ENCODE results near the gene TRPV6.

The TRPV6 gene

DNA sequence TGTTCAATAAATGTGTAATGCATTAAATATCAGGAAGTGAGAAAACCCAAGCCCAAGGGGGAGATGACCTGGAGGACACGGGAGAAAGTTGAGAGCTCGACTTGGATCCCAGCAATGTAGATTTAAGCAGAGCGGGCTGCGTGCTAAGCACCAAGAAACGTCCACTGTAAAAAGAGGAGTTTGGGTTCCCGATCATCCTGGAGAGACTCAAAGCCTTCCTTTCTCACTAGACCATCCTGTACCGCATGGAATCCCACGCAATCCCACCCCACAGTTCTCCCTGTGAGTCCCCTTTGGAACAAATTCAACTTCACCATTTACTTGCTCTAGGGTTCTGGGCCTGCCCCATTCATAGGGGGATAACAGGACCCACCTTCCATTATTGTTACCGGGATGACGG is 2.4 kb downstream of the TRPV6 start:
- no peak for DNase-seq

DNA sequence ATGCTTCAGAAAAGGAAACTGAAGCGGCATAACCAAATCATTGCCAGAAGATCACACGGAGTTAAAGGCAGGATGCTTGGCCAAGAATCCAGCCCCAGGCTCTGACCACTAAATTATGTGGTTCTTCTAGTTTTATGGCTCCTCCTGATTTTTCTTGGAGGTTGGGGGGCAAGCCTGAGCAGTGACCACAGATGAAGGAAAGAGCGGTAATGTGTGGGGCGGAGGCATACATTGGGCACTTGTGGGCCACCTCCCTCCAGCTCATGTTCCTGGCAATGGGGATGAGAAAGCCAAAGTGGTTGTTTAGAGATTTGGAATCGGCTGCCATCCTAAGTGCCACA is 3.2 kb downstream of the TRPV6 start:
- DNase-seq, result no peak

DNA sequence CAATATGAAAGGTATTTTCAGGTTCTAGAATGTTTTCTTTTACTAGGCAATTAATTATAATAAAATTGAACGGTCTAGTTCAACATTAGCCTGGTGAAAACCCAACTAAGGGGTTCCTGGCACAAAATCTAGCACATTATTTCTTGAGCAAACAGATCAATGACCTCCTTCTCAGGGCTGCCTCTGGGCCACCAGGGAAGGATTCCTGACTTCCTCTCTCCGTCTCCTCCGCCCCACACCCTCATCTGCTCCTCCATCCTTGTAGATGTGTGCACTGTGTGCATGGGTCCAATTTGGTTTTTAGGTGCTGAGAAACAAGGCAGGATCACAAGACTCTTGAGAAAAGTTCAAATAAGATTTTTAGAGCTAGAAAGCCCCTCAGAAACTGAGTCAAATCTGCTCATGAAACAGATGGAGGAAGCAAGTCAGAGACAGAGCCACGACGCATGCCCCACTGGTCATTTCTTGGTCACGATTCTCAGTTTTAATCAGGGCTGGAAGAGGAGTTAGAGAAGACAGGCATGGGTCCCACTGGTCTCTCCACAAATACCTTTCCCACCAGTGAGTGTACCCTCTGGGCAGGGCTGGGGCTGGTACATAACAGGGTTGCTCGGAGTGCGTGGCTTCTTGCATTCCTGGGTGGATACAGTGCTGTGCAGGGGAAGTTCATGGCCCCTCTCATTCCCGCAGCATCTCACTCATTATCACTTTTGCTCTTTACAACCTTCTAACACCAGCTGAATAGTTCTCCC is 3.8 kb downstream of the TRPV6 start:
- no peak for DNase-seq

DNA sequence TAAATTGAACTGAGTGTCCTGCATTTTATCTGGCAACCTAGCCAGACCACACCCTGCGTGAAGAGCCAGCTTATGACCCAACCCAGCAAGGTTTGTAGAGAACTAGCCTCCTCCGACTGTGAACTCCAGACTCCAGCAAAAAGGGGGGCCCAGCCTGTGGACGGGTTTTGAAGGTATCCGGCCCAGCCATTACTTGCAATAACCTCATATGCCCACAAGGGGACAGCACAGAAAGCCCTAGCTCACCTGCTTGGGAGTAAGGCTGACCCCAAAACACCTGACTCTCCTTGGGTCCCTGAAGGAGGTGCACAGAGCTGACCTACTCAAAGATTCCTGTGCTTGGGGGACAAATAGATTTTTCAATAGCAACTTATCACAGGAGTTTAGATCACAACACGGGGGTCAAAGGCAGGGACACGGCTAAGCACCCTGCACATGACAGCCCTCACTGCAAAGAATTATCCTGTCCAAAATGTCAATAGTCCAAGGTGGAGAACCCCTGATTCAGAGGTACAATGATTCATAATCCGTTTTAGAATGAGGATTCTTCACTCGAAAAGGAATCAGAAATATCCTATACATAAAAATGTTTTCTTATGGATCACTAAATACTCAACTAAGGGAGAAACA is 4.6 kb downstream of the TRPV6 start:
- peak; percentile 2 for DNase-seq

DNA sequence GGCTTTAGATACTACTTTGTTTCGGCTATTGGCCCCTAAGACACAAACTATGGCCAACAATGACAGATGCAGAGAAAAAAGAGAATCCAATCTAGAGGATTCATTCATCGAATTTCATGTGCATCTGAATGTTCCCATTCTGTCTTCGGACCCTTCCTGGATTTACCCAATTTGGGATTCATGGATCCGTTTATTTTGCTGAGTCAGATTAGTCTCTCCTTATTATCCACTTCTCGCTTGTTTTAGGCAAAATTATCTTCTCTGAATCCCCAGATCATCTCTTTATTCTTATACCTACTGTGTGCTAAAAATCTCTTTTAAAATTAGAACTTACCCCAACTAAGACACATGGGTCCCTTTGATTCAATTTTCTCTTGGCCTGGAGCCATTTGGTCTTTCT is 6.5 kb downstream of the TRPV6 start:
- DNase-seq, result no peak

DNA sequence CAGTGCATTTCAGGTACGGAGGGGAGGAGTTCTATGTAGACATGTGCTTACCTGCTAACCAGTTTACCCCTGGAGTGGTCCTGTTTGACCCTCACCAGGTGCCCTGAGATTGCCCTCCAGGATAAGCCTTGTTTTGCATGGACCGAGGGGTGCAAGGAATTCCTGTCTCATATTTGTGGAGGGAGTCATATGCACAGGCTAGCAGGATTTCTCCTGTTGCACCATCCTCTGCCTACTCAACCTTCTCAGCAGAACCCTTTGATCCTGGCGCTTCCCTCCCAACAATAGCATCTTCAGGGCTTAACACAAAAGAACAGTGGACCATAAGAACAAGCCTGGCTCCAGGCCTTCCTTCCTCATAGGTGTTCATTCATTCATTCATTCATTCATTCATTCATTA is 7.2 kb downstream of the TRPV6 start:
- DNase-seq, result no peak

DNA sequence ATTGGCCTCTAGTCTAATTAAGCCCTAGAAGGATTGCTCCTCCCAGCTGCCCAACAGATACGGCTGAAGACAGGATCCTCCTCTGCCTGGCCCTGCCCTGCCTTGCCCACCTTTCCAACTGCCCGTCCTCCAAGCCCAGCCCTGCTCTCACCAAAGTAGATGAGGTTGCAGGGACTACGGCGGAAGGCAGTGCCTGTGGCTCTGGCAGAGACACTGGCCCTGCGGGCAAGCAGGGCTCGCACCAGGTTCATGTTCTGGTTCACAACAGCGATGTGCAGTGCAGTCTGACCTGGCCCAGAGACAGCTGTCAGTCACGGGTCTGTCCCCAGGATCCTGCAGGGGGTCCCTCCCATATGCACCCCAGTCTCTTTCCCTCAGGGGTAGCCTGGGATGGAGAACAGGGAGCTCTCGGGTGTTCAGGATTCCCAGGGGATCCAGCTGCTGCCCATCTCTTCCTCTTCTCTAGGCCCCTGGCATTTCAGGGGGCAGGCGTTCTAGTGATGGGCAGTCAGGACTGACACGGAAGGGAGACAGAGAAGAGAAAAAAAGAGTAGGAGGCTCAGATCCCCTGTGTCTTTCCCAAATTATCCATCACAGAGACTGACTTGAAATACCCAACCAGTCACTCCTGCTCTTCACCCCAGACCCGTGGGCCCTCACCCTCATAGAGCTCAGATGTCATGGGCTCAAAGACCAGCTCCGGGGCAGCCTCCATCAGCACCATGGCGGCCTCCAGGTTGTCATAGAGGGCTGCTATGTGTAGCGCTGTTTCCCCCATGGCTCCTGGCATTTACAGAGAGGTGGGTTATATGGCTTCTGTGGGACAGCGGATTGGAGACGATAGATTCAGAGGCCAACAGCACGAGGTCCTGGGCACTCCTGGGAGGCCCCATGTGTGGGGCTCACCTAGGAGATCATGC is 8.3 kb downstream of the TRPV6 start:
- no peak for DNase-seq

DNA sequence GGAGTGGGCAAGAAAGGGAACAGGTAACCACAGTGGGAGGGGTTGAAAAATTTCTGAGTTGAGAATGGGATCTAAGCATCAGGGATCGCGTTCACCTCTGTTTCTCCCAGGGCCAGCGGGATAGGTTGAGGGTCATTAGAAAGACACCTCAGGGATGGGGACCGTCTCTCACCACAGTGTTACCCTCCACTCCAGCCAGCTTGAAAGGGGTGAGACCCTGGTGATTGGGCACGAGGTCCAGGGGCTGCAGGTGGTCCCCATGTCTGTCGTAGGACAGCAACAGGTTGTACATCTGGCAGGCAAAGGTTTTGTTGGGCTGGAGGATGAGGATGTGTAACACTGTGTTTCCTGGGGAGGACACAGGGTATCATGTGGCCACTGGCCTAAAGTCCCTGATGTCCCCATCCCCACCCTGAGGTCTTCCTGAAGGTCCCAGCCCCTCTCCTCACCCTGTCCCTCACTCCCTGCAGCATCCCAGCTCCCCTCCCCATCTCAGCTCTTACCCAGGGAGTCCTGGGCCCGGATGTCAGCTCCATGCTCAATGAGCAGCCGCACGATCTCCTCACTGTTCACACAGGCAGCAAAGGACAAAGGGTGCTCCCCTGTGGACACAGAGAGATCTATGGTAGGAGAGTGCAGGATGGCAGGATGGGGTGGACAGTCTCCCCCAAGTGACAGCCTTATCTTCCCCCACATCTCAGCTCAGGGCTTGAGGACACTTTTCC is 9.1 kb downstream of the TRPV6 start:
- DNase-seq, result no peak

DNA sequence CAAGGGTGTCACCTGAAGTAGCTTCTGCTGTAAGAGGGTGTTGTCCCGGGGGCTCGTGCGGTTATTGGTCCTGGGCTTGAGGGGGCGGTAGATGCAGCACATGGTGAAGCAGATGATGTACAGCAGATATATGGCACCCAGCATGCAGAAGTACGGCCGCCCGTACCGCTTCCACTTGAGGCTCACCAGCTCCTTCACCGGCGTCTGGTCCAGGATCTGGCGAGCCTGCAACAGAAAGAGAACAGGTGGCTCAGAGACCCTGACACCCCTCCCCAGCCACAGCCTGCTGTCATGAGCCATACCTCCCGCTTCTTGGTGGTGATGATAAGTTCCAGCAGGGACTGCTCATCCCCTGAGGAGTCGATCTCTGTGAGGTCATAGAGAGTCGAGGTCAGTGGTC is 10.1 kb downstream of the TRPV6 start:
- DNase-seq, result no peak

DNA sequence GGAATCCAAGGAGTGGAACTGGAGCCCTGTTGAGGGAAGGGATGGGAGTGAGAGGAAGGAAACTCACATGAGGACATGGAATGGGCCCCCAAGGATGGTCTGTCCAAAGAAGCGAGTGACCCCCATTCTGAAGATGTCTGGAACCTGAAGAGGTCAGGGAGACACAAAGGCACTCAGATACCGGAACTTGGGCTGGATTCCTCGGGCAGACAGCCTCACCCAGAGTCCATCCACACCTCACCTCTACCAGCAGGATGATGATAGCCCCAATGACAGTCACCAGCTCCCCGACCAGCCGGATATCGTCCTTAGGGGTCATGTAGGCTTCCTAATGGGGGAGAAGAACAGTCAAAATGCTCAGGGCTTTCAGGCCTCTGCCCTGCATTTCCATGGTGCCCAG is 10.7 kb downstream of the TRPV6 start:
- no peak for DNase-seq

DNA sequence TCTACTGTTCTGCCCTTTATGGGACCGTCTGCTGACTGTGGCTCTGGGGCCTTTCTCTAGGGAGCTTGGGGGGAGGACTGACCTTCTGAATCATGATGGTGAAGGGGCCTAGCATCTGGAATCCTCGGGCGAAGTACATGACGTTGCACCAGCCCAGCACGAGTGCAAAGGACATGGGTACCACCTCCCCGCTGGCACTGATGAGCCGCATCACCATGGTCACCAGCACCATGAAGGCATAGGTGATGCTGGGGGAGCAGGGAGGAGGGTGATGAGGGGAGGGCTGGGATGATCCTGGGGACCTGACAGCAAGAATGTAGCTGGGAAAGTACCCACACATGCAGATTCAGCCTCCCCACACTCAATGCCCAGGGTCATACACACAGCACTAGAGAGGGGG is 11.1 kb downstream of the TRPV6 start:
- no peak for DNase-seq

DNA sequence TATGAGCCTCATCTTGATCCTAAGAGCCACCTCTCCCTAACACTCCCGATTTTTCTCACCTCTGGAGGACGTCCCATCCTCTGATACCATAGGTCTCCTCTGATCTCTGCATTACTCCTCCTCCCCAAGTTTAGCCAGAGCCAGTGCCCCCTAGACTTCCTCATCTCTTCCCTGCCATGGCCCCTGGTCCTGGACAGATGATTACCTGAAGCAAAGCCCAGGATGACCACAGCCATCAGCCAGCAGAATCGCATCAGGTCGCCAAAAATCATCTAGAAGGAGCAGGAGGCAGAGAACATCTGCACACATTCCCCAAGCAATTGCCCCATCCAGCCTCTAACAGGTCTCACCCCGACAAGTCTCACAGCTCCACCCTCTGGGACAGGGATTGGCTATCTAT is 11.7 kb downstream of the TRPV6 start:
- no peak for DNase-seq

DNA sequence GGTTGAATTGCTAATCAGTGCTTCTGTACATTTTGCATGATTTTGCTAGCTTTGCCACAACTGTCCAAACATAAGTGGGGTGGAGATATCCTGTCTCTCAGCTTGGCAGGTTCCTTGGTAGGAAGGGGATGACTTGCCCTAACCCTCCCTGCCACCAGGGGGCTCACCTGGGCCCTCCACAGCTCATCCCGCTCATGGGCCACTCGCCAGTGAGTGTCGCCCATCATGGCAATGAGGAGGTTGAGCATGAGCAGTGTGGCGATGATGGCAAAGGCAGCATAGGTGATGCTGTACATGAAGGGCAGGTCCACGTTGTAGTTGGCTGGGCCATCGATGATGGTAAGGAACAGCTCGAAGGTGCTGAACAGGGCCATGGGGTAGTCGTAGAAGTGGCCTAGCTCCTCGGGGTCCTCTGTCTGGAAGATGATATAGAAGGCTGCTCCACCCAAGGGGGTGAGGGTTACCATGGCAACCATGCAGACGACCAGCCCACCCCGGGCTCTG is 12.2 kb downstream of the TRPV6 start:
- no peak for DNase-seq

DNA sequence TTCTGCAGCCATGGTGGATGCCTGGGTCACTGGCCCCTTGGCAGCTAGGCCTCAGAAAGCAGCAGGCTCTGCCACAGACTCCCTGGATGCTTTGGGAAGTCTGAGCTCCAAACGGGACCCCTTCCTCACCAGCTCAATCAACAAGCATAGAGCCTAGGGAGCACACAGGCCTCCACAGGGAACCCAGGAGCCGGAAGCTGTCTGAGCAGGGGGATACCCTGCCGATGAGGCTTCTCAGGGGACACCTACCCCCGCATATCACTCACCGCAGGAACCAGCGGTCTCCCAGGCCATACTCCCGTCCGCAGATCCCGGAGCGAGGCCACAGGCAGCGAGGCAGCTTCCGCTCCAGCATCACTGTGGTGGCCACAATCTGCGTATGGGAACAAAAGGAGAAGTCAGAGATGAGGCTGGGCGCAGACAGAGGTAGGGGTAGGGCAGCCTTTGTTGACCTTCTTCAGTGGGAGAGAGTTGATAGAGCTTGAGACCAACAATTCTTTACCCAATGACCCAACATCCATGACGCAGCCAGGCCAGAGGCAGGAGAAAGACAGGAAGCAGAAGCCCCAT is 13.4 kb downstream of the TRPV6 start:
- no peak for DNase-seq

DNA sequence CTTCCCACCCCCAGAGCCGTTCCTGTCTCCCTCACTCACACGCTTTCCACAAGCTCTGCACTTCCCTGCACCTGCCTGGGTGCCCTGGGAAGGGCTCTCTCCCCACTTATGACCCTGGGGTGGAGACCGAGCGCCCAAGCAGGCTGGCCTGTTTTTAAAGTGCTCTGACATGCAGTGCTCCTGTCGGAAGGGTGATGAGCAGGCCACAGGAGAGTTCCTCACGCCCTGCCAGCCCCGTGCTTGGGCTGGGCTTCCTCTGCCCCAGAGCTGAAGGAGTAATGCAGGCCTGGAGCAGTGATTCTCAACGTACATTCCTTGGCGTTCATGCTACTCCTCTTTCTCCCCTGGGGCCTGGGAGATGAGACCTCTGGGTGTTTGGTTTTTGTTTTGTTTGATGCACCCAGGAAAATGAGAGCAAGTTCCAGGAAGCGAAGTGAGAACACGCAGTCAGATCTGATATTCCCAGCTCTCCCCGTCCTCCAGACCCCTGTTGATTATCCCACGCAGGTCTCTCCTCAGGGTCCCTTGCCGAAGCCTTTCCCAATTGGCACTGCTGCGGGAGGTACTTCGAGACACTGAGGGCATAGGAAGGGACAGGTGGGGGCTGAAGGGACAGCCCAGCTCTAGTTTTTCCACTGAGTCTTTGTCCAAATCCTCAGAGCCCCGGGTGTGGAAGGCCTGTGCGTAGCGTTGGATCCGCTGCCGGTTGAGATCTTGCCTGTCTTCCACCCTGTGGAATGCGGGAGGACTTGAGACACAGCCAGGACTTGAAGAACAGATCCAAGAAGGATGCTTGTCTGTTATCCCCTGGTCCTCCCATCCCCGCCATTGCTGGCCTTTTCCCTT is 14.1 kb downstream of the TRPV6 start:
- no peak for DNase-seq

DNA sequence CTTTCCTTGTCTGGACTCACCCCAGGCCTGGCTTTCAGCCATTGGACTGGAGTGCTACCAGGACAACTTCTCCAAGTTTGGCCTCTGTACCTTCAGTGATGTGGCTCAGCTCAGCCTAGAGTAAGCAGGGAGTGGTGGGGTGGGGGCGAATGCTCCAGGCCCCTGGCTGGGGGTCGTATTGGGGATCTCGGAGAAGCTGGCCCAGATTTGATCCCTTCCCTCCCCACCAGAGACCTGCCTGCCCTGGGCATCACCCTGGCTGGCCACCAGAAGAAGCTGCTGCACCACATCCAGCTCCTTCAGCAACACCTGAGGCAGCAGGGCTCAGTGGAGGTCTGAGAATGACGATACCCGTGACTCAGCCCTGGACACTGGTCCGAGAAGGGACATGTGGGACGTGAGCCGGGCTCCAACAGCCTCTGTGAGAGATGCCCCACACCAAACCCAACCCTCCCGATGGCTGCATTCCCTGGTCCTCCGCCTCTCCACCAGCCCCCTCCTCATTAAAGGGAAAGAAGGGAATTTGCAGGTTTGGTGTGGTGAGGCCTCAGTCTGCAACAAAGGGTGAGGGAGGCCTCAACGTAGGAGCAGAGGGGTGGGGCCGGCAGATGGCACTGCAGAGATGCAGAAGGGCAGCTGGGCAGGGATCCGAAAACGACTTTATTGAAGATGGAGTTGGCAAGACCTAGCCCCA is 14.8 kb downstream of the TRPV6 start:
- no peak for DNase-seq

DNA sequence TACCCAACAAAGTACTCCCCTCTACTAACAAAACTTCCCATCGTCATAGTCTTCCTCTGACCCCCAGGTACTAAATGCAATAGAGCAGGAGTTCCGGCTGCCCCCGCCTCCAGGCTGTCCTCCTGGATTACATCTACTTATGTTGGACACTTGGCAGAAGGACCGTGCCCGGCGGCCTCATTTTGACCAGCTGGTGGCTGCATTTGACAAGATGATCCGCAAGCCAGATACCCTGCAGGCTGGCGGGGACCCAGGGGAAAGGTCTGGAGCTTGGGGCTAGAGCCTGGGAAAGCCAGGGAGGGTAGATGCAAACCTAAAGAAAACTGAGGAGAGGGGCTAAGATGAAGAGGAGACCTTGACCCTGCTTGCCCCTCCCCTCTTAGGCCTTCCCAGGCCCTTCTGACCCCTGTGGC is 15.4 kb downstream of the TRPV6 start:
- no peak for DNase-seq

DNA sequence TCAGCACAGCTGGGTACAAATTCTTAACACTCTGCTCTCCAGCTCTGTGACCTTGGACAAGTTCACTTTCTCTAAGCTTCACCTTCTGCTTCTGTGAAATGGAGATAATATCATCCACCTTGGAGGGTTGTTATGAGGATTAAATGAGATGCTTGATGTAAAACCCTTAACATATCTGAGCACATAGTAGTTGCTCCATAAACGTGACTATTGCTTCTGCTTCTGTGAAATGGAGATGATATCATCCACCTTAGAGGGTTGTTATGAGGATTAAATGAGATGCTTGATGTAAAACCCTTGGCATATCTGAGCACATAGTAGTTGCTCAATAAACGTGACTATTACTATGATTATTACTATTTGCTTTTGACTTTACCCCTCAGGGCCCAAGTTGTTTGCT is 16.1 kb downstream of the TRPV6 start:
- no peak for DNase-seq

DNA sequence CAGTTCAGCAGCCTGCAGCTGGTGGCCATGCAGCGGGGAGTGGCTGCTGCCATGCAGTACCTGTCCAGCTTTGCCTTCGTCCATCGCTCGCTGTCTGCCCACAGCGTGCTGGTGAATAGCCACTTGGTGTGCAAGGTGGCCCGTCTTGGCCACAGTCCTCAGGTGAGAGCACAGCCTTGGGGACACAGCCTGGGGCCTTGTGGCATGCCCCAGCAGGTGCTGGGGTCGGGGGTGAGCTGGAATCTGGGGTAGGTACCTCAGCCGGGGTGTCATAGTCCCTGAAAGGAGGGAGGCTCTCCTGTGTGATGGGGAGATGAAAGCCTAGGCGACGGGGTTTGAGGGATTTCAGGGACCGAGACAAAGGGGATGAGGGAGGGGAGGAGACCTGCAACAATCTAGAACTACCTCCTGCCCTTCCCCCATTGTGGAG is 16.5 kb downstream of the TRPV6 start:
- no peak for DNase-seq

DNA sequence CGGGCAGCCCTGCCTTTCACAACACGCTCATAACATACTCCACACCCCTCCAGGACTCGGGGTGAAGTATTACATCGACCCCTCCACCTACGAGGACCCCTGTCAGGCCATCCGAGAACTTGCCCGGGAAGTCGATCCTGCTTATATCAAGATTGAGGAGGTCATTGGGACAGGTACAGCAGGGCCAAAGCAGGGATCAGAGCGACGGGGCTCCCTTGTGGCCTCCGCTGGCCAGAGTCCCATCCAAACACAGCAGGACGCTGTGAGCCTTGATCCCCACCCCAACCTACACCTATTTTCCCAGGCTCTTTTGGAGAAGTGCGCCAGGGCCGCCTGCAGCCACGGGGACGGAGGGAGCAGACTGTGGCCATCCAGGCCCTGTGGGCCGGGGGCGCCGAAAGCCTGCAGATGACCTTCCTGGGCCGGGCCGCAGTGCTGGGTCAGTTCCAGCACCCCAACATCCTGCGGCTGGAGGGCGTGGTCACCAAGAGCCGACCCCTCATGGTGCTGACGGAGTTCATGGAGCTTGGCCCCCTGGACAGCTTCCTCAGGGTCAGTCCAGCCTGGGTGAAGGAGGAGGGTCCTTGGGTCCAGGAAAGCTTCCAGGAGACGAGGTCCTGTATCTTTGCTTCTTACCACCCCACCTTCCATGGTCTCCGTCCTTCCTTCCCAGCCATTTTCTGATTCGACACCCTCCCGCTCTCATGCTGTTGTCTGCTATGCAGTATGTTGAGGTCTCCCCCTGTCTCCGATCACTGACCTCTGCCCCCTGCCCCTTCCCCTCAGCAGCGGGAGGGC is 17.2 kb downstream of the TRPV6 start:
- DNase-seq, result no peak

Data from fibroblast of skin of abdomen (primary cell).